Measurements from ENCODE around the gene FA2H.

The FA2H gene

GRCh38 chr16:74718741-74719610, 55.6 kb downstream of the FA2H start:
- TF ChIP-seq POLR2AphosphoS5 (IDR thresholded peaks at IDR 0.05; ENCODE audit: low read depth) (no peak), CTCF (IDR thresholded peaks at IDR 0.05; ENCODE audit: insufficient read depth, low read length) (no peak), SPI1 (IDR thresholded peaks at IDR 0.05; ENCODE audit: borderline replicate concordance, low read depth) (no peak), GABPA (IDR thresholded peaks at IDR 0.05; ENCODE audit: low read depth) (no peak)
- TF ChIP-seq, protein P1, sequence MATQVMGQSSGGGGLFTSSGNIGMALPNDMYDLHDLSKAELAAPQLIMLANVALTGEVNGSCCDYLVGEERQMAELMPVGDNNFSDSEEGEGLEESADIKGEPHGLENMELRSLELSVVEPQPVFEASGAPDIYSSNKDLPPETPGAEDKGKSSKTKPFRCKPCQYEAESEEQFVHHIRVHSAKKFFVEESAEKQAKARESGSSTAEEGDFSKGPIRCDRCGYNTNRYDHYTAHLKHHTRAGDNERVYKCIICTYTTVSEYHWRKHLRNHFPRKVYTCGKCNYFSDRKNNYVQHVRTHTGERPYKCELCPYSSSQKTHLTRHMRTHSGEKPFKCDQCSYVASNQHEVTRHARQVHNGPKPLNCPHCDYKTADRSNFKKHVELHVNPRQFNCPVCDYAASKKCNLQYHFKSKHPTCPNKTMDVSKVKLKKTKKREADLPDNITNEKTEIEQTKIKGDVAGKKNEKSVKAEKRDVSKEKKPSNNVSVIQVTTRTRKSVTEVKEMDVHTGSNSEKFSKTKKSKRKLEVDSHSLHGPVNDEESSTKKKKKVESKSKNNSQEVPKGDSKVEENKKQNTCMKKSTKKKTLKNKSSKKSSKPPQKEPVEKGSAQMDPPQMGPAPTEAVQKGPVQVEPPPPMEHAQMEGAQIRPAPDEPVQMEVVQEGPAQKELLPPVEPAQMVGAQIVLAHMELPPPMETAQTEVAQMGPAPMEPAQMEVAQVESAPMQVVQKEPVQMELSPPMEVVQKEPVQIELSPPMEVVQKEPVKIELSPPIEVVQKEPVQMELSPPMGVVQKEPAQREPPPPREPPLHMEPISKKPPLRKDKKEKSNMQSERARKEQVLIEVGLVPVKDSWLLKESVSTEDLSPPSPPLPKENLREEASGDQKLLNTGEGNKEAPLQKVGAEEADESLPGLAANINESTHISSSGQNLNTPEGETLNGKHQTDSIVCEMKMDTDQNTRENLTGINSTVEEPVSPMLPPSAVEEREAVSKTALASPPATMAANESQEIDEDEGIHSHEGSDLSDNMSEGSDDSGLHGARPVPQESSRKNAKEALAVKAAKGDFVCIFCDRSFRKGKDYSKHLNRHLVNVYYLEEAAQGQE (IDR thresholded peaks at IDR 0.05; ENCODE audit: insufficient replicate concordance, low read depth), result no peak
- Histone ChIP-seq H3K27ac (replicated peaks) (no peak overlapping the region), H3K4me3 (replicated peaks; ENCODE audit: insufficient read depth, low read length) (no peak overlapping the region), H3K27me3 (ENCODE audit: insufficient read depth, poor library complexity, severe bottlenecking) (no peaks in the 10 kb centered on the region)
- no peak for DNase-seq (ENCODE audit: low read depth in 1 of 2, low spot score in 1 of 2)

GRCh38 chr16:74718140-74718539, 56.5 kb downstream of the FA2H start:
- TF ChIP-seq, protein P1 (IDR thresholded peaks at IDR 0.05; ENCODE audit: insufficient replicate concordance, low read depth), result no peak
- TF ChIP-seq CTCF (IDR thresholded peaks at IDR 0.05; ENCODE audit: insufficient read depth, low read length) (no peak), GABPA (IDR thresholded peaks at IDR 0.05; ENCODE audit: low read depth) (no peak), SPI1 (IDR thresholded peaks at IDR 0.05; ENCODE audit: borderline replicate concordance, low read depth) (no peak), POLR2AphosphoS5 (IDR thresholded peaks at IDR 0.05; ENCODE audit: low read depth) (no peak)

GRCh38 chr16:74717367-74717766, 57.3 kb downstream of the FA2H start:
- TF ChIP-seq CTCF (IDR thresholded peaks at IDR 0.05; ENCODE audit: insufficient read depth, low read length) (no peak), GABPA (IDR thresholded peaks at IDR 0.05; ENCODE audit: low read depth) (no peak), SPI1 (IDR thresholded peaks at IDR 0.05; ENCODE audit: borderline replicate concordance, low read depth) (no peak), POLR2AphosphoS5 (IDR thresholded peaks at IDR 0.05; ENCODE audit: low read depth) (no peak)
- TF ChIP-seq, protein P1 (IDR thresholded peaks at IDR 0.05; ENCODE audit: insufficient replicate concordance, low read depth), result no peak
- Histone ChIP-seq H3K27me3 (ENCODE audit: insufficient read depth, poor library complexity, severe bottlenecking) (no peaks in the 10 kb centered on the region), H3K4me3 (replicated peaks; ENCODE audit: insufficient read depth, low read length) (no peak overlapping the region), H3K27ac (replicated peaks) (no peak overlapping the region)
- no peak for DNase-seq (ENCODE audit: low read depth in 1 of 2, low spot score in 1 of 2)

More at GRCh38 chr16:74718140-74718539, 56.5 kb downstream of the FA2H start:
- H3K27ac ChIP-seq (replicated peaks), result no peak overlapping the region
- no peaks in the 10 kb centered on the region for H3K27me3 ChIP-seq (ENCODE audit: insufficient read depth, poor library complexity, severe bottlenecking)
- no peak overlapping the region for H3K4me3 ChIP-seq (replicated peaks; ENCODE audit: insufficient read depth, low read length)
- no peak for DNase-seq (ENCODE audit: low read depth in 1 of 2, low spot score in 1 of 2)

Measured in HL-60 (cell line).